Upper lobe of left lung (tissue), 6 donors: Measurements from ENCODE around the gene PIBF1. TPM values are rescaled to one million over a fixed set of nuclear protein-coding genes. Genes with fewer than 3 reads are reported as not detected.

Source experiments
- ATAC-seq, 2 donors: fragments of 200-7000 bp; cut with Tn5 transposase; one replicate each; pipeline ENCODE4 v1.9.1; 2022; ENCODE audit warnings: mild to moderate bottlenecking in 2 of 2, moderate library complexity in 2 of 2; ENCODE audit not compliant: low FRiP score in 2 of 2
- DNase-seq, 2 donors: peaks; one replicate each; pipeline ENCODE4 v3.0.0-alpha.2; 2019 to 2020
- H3K27ac ChIP-seq, 4 donors: fragments of 200-600 bp; sonication (generic); one replicate each; pipeline ENCODE4 v1.5.1; 2016 to 2019
- H3K27me3 ChIP-seq, 4 donors: fragments of 200-600 bp; sonication (generic); one replicate each; pipeline ENCODE4 v1.5.1; 2017 to 2019
- H3K36me3 ChIP-seq, 4 donors: fragments of 200-600 bp; sonication (generic); one replicate each; pipeline ENCODE4 v1.5.1; 2016 to 2019
- H3K4me1 ChIP-seq, 4 donors: fragments of 200-600 bp; sonication (generic); one replicate each; pipeline ENCODE4 v1.5.1; 2018 to 2019
- H3K4me3 ChIP-seq, 4 donors: fragments of 200-600 bp; sonication (generic); one replicate each; pipeline ENCODE4 v1.5.1; 2017 to 2019; ENCODE audit warnings: mild to moderate bottlenecking in 2 of 4, moderate library complexity in 1 of 4
- H3K9me3 ChIP-seq, 4 donors: fragments of 200-600 bp; sonication (generic); one replicate each; pipeline ENCODE4 v1.5.1; 2018 to 2019
- CTCF ChIP-seq, 6 experiments: fragments of 450-650 bp in 4 of 6; fragments of 200-600 bp in 2 of 6; sonication (generic) in 2 of 6; IDR thresholded peaks; one replicate each; pipeline ENCODE4 v1.5.1; 2016 to 2019; ENCODE audit warnings: antibody characterized with exemption in 6 of 6
- EP300 ChIP-seq, 4 donors: sonication (generic); formaldehyde crosslinking; IDR thresholded peaks; one replicate each; pipeline ENCODE4 v1.5.1; 2017; ENCODE audit warnings: antibody characterized with exemption in 4 of 4, control low read depth in 2 of 4
- POLR2A ChIP-seq, 4 donors: fragments of 450-650 bp; IDR thresholded peaks; one replicate each; pipeline ENCODE4 v1.5.1; 2016 to 2017; ENCODE audit warnings: antibody characterized with exemption in 4 of 4, mild to moderate bottlenecking in 2 of 4
- POLR2AphosphoS5 ChIP-seq, 2 donors: sonication (generic); formaldehyde crosslinking; IDR thresholded peaks; one replicate each; pipeline ENCODE4 v1.5.1; 2017; ENCODE audit warnings: antibody characterized with exemption in 2 of 2
- WGBS, 2 donors: methylation state at CpG; one replicate each; pipeline ENCODE4 v1.1.5; 2017 to 2018; 5-methylcytosine and 5-hydroxymethylcytosine counted together
- total RNA-seq, 6 donors: library from RNA; depleted of rRNA in 4 of 6; stranded (reverse); fragments of >200 nt in 4 of 6; gene quantifications; one replicate each; pipeline versions ENCODE4 v1.1.0 to v1.2.1, GENCODE V29; 2016 to 2021
- donor health status: DM: no; HTN: no; CAD: no; lungs with moderate emphysema.
- donor health status: DM: no; HTN: yes; CAD: no; lungs with severe emphysema.

PIBF1 gene
- 10 to 100 TPM; 14.1 to 80.7 (median 21.4) TPM for total RNA-seq

- Histone ChIP-seq H3K27ac (peak within 1 kb of the TSS; percentile 84 to 93 (median 91)), H3K27me3 (no peaks in the 10 kb centered on the region), H3K36me3 (peaks cover 6 to 25% (median 12%) of the 10 kb centered on the region in 4 donors), H3K9me3 (no peaks in the 10 kb centered on the region), H3K4me3 (peak within 1 kb of the TSS; percentile 84 to 99 (median 94)), H3K4me1 (peaks cover 27 to 52% (median 29%) of the 10 kb centered on the region in 4 donors)
- TF ChIP-seq POLR2AphosphoS5 (IDR thresholded peaks at IDR 0.05) (peak; percentile 80 to 92), EP300 (IDR thresholded peaks at IDR 0.05) (peak in 1 of 4 donors; percentile 83), CTCF (IDR thresholded peaks at IDR 0.05) (peak in 2 of 6 experiments; percentile 9 to 18), POLR2A (IDR thresholded peaks at IDR 0.05) (peak in 3 of 4 donors; percentile 63 to 86 (median 74))
- 0 to 1% methylated on average over 37 to 57 of the region's 81 CpGs for WGBS, 2 donors
- peak; percentile 100 for ATAC-seq
- peak; percentile 94 to 98 for DNase-seq
These were observed at the start of gene PIBF1, which contains the start of gene DIS3 for GRCh38 chr13:72781451-72782439. TSS of gene PIBF1 (plus strand) at chr13:72782133. CDS start at chr13:72783470, 1,337 bp downstream. TSS of gene DIS3 (minus strand) at chr13:72781900. CDS start at chr13:72781832, 68 bp downstream.

GRCh38 chr13:72737033-72737432, 44.9 kb upstream of the PIBF1 start:
- ATAC-seq = no peak
- TF ChIP-seq EP300 (IDR thresholded peaks at IDR 0.05) = no peak
- no peak for TF ChIP-seq CTCF (IDR thresholded peaks at IDR 0.05)
- no peak for TF ChIP-seq POLR2A (IDR thresholded peaks at IDR 0.05)
- no peak for TF ChIP-seq POLR2AphosphoS5 (IDR thresholded peaks at IDR 0.05)
- Histone ChIP-seq H3K36me3 (peaks cover 0 to 16% (median 4%) of the 10 kb centered on the region in 4 donors), H3K4me1 (no peaks in the 10 kb centered on the region), H3K4me3 (no peak overlapping the region), H3K9me3 (no peaks in the 10 kb centered on the region), H3K27ac (no peak overlapping the region), H3K27me3 (no peaks in the 10 kb centered on the region)
- 88 to 89% methylated on average over 3 of the region's 3 CpGs for WGBS, 2 donors
- DNase-seq = no peak

GRCh38 chr13:72740015-72740414, 41.9 kb upstream of the PIBF1 start:
- Histone ChIP-seq H3K9me3 (no peaks in the 10 kb centered on the region), H3K36me3 (peaks cover 0 to 22% (median 13%) of the 10 kb centered on the region in 4 donors), H3K4me3 (no peak overlapping the region), H3K27ac (no peak overlapping the region), H3K27me3 (no peaks in the 10 kb centered on the region), H3K4me1 (no peaks in the 10 kb centered on the region)
- WGBS, 2 donors = 88 to 93% methylated on average over 1 of the region's 1 CpG
- ATAC-seq (no peak), DNase-seq (no peak)
- TF ChIP-seq POLR2AphosphoS5 (IDR thresholded peaks at IDR 0.05) (no peak), CTCF (IDR thresholded peaks at IDR 0.05) (no peak), EP300 (IDR thresholded peaks at IDR 0.05) (no peak), POLR2A (IDR thresholded peaks at IDR 0.05) (no peak)

GRCh38 chr13:72745260-72745659, 36.7 kb upstream of the PIBF1 start:
- Histone ChIP-seq H3K27me3 (no peaks in the 10 kb centered on the region), H3K27ac (no peak overlapping the region), H3K36me3 (peaks cover 0 to 47% (median 15%) of the 10 kb centered on the region in 4 donors), H3K4me3 (no peak overlapping the region), H3K4me1 (no peaks in the 10 kb centered on the region), H3K9me3 (no peaks in the 10 kb centered on the region)
- ATAC-seq (no peak), DNase-seq (no peak)
- TF ChIP-seq POLR2A (IDR thresholded peaks at IDR 0.05) (no peak), EP300 (IDR thresholded peaks at IDR 0.05) (no peak), CTCF (IDR thresholded peaks at IDR 0.05) (no peak), POLR2AphosphoS5 (IDR thresholded peaks at IDR 0.05) (no peak)
- WGBS, 2 donors = 77 to 90% methylated on average over 1 of the region's 1 CpG
